SU-DHL-6 (cell line): ENCODE measurements around the gene EPHA6.
"Not testable (repeated sequence)": the region's sequence is repeated elsewhere in the genome, so short reads cannot be mapped to it uniquely, and the experiment has no call there.

Source experiments
- H2AFZ ChIP-seq: fragments of 200-600 bp; sonication (generic); 2 replicates; pipeline ENCODE4 v1.6.1; 2014; ENCODE audit warnings: low read depth, mild to moderate bottlenecking, moderate library complexity, mixed read lengths, antibody characterized with exemption, low read length; ENCODE audit not compliant: severe bottlenecking
- H3F3A ChIP-seq: fragments of 200-600 bp; shearing (Covaris generic); 2 replicates; pipeline ENCODE4 v1.6.0; 2016; ENCODE audit warnings: antibody characterized with exemption, mild to moderate bottlenecking; ENCODE audit not compliant: insufficient read depth
- H3K27ac ChIP-seq: fragments of 200-600 bp; sonication (generic); 2 replicates; pipeline ENCODE4 v1.5.1; 2016; ENCODE audit warnings: low read depth, mild to moderate bottlenecking, low read length, moderate library complexity, mixed read lengths
- H3K27me3 ChIP-seq: fragments of 200-600 bp; sonication (generic), shearing (Covaris generic); 2 replicates; pipeline ENCODE4 v1.6.0; 2014; ENCODE audit warnings: mild to moderate bottlenecking, low read length
- H3K36me3 ChIP-seq: fragments of 200-600 bp; sonication (generic); 2 replicates; pipeline ENCODE4 v1.6.1; 2014; ENCODE audit warnings: mild to moderate bottlenecking, low read length, mixed read lengths
- H3K4me2 ChIP-seq: fragments of 300-600, 200-600 bp; shearing (Covaris generic), sonication (generic); 2 replicates; pipeline ENCODE4 v1.6.0; 2014; ENCODE audit warnings: low read length, low read depth, mild to moderate bottlenecking; ENCODE audit not compliant: poor library complexity, severe bottlenecking
- H3K4me3 ChIP-seq: fragments of 200-600 bp; sonication (generic); 2 replicates; pipeline ENCODE4 v1.5.1; 2014; ENCODE audit warnings: antibody characterized with exemption, low read length, mild to moderate bottlenecking, mixed read lengths; ENCODE audit not compliant: insufficient read depth, poor library complexity, severe bottlenecking
- H3K79me2 ChIP-seq: fragments of 200-600 bp; sonication (generic); 2 replicates; pipeline ENCODE4 v1.6.1; 2014; ENCODE audit warnings: mild to moderate bottlenecking, low read length, moderate library complexity; ENCODE audit not compliant: insufficient read depth
- H3K9ac ChIP-seq: fragments of 200-600 bp; sonication (generic); 2 replicates; pipeline ENCODE4 v1.7.0; 2014; ENCODE audit warnings: mild to moderate bottlenecking, low read length
- H3K9me2 ChIP-seq: fragments of 200-600 bp; sonication (generic); replicated peaks from 2 replicates; pipeline ENCODE4 v1.6.1; 2014; ENCODE audit warnings: low read length; ENCODE audit not compliant: insufficient read depth
- H3K9me3 ChIP-seq: fragments of 200-600 bp; sonication (generic); 2 replicates; pipeline ENCODE4 v1.6.1; 2014; ENCODE audit warnings: low read length, mixed read lengths; ENCODE audit not compliant: insufficient read depth
- H4K20me1 ChIP-seq: fragments of 200-600 bp; sonication (generic); 2 replicates; pipeline ENCODE4 v1.6.1; 2014; ENCODE audit warnings: low read depth, mild to moderate bottlenecking, antibody characterized with exemption, low read length, moderate library complexity, mixed read lengths
- EZH2phosphoT487 ChIP-seq: fragments of 200-600 bp; sonication (generic), shearing (Covaris generic); conservative IDR thresholded peaks from 2 replicates; pipeline ENCODE4 v1.6.1; 2018; ENCODE audit warnings: mild to moderate bottlenecking, antibody characterized with exemption, low read length, moderate library complexity, mixed read lengths
- TF ChIP-seq, protein P1 (sequence below): fragments of 200-600 bp; sonication (generic); IDR thresholded peaks from one replicate; pipeline ENCODE4 v1.5.1; 2017; ENCODE audit warnings: antibody characterized with exemption, mild to moderate bottlenecking, low read length, moderate library complexity; ENCODE audit not compliant: insufficient read depth, poor library complexity, severe bottlenecking

Gene EPHA6

DNA sequence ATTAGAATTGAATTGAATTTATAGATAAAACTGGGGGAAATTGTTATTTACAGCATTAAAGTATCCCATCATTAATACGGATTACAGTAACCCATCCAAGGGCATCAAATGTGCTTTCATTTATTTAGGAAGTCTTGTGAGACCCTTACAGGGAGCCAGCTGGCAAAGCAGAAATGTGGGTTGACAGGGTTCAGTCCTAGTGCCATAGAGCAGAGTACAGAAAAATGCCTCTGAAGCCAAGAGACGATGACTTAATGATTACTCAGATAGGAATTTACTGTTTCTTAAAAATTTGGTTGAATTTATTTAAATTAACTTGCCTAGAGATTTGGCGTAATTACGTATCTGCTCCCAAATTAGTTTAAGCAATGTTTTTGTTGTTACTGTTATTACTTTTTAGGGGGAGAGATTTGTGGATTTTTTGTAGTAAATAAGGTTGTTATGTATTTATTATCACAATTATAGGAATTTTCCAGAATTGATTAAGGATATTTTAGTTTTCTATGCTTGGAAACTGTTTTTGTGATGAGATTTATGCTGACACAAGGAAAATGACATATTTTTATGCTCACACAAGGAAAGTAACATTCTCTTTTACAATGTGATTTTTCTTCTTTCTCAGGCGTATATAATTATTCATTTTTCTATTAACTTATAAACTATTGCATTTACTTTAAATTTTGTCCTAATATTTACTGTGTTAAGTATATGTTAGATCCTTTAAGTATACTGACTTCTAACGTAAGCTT lies 152.0 kb downstream of the EPHA6 start:
- H3K9ac ChIP-seq, result no peak overlapping the region
- H3K9me3 ChIP-seq, result no peaks in the 10 kb centered on the region
- TF ChIP-seq, protein P1, sequence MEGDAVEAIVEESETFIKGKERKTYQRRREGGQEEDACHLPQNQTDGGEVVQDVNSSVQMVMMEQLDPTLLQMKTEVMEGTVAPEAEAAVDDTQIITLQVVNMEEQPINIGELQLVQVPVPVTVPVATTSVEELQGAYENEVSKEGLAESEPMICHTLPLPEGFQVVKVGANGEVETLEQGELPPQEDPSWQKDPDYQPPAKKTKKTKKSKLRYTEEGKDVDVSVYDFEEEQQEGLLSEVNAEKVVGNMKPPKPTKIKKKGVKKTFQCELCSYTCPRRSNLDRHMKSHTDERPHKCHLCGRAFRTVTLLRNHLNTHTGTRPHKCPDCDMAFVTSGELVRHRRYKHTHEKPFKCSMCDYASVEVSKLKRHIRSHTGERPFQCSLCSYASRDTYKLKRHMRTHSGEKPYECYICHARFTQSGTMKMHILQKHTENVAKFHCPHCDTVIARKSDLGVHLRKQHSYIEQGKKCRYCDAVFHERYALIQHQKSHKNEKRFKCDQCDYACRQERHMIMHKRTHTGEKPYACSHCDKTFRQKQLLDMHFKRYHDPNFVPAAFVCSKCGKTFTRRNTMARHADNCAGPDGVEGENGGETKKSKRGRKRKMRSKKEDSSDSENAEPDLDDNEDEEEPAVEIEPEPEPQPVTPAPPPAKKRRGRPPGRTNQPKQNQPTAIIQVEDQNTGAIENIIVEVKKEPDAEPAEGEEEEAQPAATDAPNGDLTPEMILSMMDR, result no peak
- TF ChIP-seq EZH2phosphoT487, result no peak
- H3K79me2 ChIP-seq, result no peaks in the 10 kb centered on the region
- H2AFZ ChIP-seq, result no peak overlapping the region
- H3K27me3 ChIP-seq, result no peaks in the 10 kb centered on the region
- no peaks in the 10 kb centered on the region for H3F3A ChIP-seq
- no peaks in the 10 kb centered on the region for H3K9me2 ChIP-seq
- H4K20me1 ChIP-seq, result no peaks in the 10 kb centered on the region
- no peak overlapping the region for H3K27ac ChIP-seq
- no peak overlapping the region for H3K4me2 ChIP-seq
- no peak overlapping the region for H3K4me3 ChIP-seq
- no peaks in the 10 kb centered on the region for H3K36me3 ChIP-seq

DNA sequence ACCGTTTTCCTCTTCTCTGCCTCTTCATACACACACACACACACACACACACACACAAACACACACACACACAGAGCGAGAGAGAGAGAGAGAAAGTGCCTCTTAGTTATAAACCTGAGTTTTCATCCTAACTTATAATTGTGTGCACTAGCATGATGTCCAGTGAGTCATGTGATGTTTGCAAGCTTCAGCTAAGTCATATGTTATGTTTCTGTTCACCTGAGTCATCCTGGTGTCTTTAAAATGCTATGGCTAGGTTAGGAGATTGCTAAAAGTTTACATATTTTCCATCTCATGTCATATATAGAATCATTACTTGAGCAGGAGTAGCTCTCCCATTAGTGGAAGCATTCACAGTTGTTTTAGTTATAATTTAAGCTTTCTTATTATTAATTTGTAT lies 155.8 kb downstream of the EPHA6 start:
- Histone ChIP-seq H3K9me3 (no peaks in the 10 kb centered on the region), H3K4me2 (no peak overlapping the region), H3K4me3 (no peak overlapping the region), H3K9ac (no peak overlapping the region), H3F3A (no peaks in the 10 kb centered on the region), H3K9me2 (no peaks in the 10 kb centered on the region), H3K27ac (no peak overlapping the region), H4K20me1 (no peaks in the 10 kb centered on the region), H2AFZ (no peak overlapping the region), H3K27me3 (no peaks in the 10 kb centered on the region), H3K79me2 (no peaks in the 10 kb centered on the region), H3K36me3 (no peaks in the 10 kb centered on the region)
- TF ChIP-seq EZH2phosphoT487, result no peak
- TF ChIP-seq, protein P1, result no peak

DNA sequence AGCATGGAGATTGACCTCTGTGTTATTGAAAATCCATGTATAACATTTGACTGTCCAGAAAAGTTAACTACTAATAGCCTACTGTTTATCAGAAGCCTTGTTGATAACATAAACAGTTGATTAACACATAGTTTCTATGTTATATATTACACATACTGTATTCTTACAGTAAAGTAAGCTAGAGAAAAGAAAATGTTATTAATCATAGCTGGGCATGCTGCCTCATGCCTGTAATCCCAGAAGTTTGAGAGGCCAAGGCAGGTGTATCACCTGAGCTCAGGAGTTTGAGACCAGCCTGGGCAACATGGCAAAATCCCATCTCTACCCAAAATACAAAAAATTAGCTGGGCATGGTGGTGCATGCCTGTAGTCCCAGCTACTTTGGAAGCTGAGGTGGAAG lies 163.3 kb downstream of the EPHA6 start:
- Histone ChIP-seq H3K4me2 (no peak overlapping the region), H3K9me2 (no peaks in the 10 kb centered on the region), H3K36me3 (no peaks in the 10 kb centered on the region), H3K27ac (no peak overlapping the region), H4K20me1 (no peaks in the 10 kb centered on the region), H3K9me3 (no peaks in the 10 kb centered on the region), H3K79me2 (no peaks in the 10 kb centered on the region), H3F3A (no peaks in the 10 kb centered on the region), H3K9ac (no peak overlapping the region), H3K27me3 (no peaks in the 10 kb centered on the region), H3K4me3 (no peak overlapping the region), H2AFZ (no peak overlapping the region)
- no peak for TF ChIP-seq EZH2phosphoT487
- TF ChIP-seq, protein P1, result no peak

GRCh38 chr3:96983716-96984115 lies 169.3 kb downstream of the EPHA6 start:
- not testable (repeated sequence) for H3K79me2 ChIP-seq, H2AFZ ChIP-seq, H3K4me3 ChIP-seq, H3F3A ChIP-seq, H3K27ac ChIP-seq, H3K9me3 ChIP-seq, H3K27me3 ChIP-seq, H4K20me1 ChIP-seq, H3K9ac ChIP-seq, H3K9me2 ChIP-seq, H3K4me2 ChIP-seq, H3K36me3 ChIP-seq
